GM21619 (cell line): ENCODE measurements around the gene CX3CL1.

Experiments used
- ATAC-seq: cut with Tn5 transposase; IDR thresholded peaks from one replicate; pipeline ENCODE4 v1.9.1; 2021; ENCODE audit not compliant: unreplicated experiment

The CX3CL1 gene

GRCh38 chr16:57432989-57433388, 60.7 kb downstream of the CX3CL1 start:
- no peak for ATAC-seq

- ATAC-seq: no peak
Measured at GRCh38 chr16:57434003-57434402, 61.7 kb downstream of the CX3CL1 start.
